Bronchial epithelial cell (primary cell): ENCODE data around the gene ISG20. TPM values are rescaled to one million over a fixed set of nuclear protein-coding genes. Genes with fewer than 3 reads are reported as not detected.

Experiments
- DNase-seq: peaks from one replicate; pipeline ENCODE4 v3.0.0-alpha.2; 2010; ENCODE audit warnings: low read depth
- FAIRE-seq: peaks from 2 replicates; lab custom pipeline; 2011; peaks lifted over from hg19 to GRCh38; lab: Jason Lieb, UNC
- H3K27me3 ChIP-seq: 2 replicates; pipeline ENCODE4 v1.5.1; 2011; ENCODE audit warnings: low read length; ENCODE audit not compliant: control insufficient read depth, insufficient read depth
- H3K36me3 ChIP-seq: 2 replicates; pipeline ENCODE4 v1.5.1; 2011; ENCODE audit warnings: low read length; ENCODE audit not compliant: control insufficient read depth, insufficient read depth
- H3K4me3 ChIP-seq: 2 replicates; pipeline ENCODE4 v1.5.1; 2011; ENCODE audit warnings: mild to moderate bottlenecking, low read depth, low read length, control low read depth
- total RNA-seq: library from RNA; depleted of rRNA; stranded (reverse); fragments of >200 nt; gene quantifications from 2 replicates; pipeline ENCODE4 v1.2.1, GENCODE V29; 2014
- TF ChIP-seq, protein P1 (sequence below): IDR thresholded peaks from 2 replicates; pipeline ENCODE4 v1.5.1; 2011; ENCODE audit warnings: mild to moderate bottlenecking, moderate library complexity, low read length, control low read depth, inconsistent platforms; ENCODE audit not compliant: insufficient read depth, severe bottlenecking

Gene ISG20
- total RNA-seq, 1 donor from 2014 or later = 18.4 TPM

GRCh38 chr15:88678755-88679154 lies 39.9 kb downstream of the ISG20 start:
- Histone ChIP-seq H3K36me3 (no peaks in the 10 kb centered on the region), H3K27me3 (no peaks in the 10 kb centered on the region), H3K4me3 (no peak overlapping the region)
- DNase-seq (no peak), FAIRE-seq (no peak)
- TF ChIP-seq, protein P1, sequence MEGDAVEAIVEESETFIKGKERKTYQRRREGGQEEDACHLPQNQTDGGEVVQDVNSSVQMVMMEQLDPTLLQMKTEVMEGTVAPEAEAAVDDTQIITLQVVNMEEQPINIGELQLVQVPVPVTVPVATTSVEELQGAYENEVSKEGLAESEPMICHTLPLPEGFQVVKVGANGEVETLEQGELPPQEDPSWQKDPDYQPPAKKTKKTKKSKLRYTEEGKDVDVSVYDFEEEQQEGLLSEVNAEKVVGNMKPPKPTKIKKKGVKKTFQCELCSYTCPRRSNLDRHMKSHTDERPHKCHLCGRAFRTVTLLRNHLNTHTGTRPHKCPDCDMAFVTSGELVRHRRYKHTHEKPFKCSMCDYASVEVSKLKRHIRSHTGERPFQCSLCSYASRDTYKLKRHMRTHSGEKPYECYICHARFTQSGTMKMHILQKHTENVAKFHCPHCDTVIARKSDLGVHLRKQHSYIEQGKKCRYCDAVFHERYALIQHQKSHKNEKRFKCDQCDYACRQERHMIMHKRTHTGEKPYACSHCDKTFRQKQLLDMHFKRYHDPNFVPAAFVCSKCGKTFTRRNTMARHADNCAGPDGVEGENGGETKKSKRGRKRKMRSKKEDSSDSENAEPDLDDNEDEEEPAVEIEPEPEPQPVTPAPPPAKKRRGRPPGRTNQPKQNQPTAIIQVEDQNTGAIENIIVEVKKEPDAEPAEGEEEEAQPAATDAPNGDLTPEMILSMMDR = no peak

DNA sequence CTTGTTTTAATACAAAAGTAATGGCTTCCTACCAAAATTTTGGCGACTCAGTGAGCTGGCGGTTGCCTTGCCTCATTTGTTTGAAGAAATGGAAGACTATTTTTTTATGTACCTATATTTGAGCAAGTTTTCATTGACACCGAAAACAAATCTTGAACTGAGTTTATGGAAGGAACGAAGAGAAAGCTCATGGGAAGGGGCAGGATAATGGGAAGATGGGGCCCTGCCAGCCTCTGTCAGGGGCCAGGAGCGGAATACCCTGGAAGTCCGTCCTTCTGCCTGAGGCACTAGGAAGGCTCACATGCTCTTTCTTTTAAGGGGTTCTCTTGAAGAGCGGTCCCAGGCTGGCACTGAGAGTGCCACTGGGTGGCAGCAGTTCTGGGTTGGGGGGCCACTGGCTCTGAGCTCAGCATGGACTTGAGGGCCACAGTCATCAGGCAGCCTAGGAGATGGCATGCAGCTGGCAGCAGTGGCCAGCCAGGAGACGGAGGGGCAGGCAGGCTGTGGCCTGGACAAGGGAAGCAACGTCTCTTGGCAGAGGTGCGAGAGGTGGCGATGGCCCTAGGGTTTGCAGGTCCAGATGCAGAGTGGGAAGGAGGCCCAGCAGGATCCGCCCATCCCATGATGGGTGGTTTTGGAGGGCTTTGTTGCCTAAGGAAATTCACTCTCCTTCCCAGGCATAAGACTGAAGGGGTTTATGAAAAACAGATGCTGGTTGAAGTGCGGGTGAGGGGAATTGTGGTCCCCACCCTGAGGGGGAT lies 41.6 kb downstream of the ISG20 start:
- no peaks in the 10 kb centered on the region for H3K36me3 ChIP-seq
- no peak for DNase-seq
- TF ChIP-seq, protein P1 = no peak
- H3K27me3 ChIP-seq = no peaks in the 10 kb centered on the region
- H3K4me3 ChIP-seq = no peak overlapping the region
- FAIRE-seq = no peak

DNA sequence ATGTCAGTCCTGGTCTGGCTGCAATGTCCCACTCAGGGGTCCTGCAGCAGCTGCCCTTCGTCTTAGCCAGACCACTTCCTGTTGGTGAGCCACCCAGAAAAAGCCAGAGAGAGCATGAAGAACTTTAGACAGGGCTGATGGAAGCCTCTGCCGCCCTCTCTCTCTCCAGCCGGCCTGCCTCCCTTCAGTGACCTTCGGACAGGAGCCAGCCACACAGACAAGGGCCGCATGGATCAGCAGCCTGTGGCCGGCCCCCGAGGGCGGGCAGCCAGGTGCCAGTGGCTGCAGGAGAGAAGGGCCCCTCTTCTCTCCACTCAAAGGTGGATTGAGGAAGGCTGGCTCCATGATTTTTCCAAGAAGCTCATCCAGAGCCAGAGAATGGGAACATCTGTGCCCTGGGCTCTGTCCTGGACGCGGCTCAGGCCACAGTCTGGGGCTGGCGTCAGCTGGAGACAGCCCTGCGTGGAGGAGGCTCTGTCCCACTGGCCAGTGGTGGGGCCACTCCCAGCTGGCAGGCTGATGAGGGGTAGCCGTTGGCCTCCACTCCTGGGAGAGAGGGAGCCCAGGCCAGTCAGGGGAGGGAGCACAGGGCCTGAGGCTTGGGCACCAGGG lies 42.9 kb downstream of the ISG20 start:
- DNase-seq (no peak), FAIRE-seq (no peak)
- TF ChIP-seq, protein P1 = no peak
- H3K27me3 ChIP-seq = no peaks in the 10 kb centered on the region
- no peak overlapping the region for H3K4me3 ChIP-seq
- H3K36me3 ChIP-seq = no peaks in the 10 kb centered on the region

- no peak overlapping the region for H3K4me3 ChIP-seq
- TF ChIP-seq, protein P1 = no peak
- no peak for DNase-seq
- H3K36me3 ChIP-seq = no peaks in the 10 kb centered on the region
- FAIRE-seq = no peak
- no peaks in the 10 kb centered on the region for H3K27me3 ChIP-seq
Observed at GRCh38 chr15:88684345-88684744, 45.5 kb downstream of the ISG20 start.

GRCh38 chr15:88686166-88686565 lies 47.4 kb downstream of the ISG20 start:
- Histone ChIP-seq H3K27me3 (no peaks in the 10 kb centered on the region), H3K4me3 (no peak overlapping the region), H3K36me3 (no peaks in the 10 kb centered on the region)
- TF ChIP-seq, protein P1 = no peak
- DNase-seq = no peak
- FAIRE-seq = no peak
